ENCODE data around the gene OSBPL7. TPM values are rescaled to one million over a fixed set of nuclear protein-coding genes. Genes with fewer than 3 reads are reported as not detected.

OSBPL7 gene, protein sequence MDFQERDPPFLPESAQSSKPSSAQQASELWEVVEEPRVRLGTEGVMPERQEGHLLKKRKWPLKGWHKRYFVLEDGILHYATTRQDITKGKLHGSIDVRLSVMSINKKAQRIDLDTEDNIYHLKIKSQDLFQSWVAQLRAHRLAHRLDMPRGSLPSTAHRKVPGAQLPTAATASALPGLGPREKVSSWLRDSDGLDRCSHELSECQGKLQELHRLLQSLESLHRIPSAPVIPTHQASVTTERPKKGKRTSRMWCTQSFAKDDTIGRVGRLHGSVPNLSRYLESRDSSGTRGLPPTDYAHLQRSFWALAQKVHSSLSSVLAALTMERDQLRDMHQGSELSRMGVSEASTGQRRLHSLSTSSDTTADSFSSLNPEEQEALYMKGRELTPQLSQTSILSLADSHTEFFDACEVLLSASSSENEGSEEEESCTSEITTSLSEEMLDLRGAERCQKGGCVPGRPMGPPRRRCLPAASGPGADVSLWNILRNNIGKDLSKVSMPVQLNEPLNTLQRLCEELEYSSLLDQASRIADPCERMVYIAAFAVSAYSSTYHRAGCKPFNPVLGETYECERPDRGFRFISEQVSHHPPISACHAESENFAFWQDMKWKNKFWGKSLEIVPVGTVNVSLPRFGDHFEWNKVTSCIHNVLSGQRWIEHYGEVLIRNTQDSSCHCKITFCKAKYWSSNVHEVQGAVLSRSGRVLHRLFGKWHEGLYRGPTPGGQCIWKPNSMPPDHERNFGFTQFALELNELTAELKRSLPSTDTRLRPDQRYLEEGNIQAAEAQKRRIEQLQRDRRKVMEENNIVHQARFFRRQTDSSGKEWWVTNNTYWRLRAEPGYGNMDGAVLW
- total RNA-seq (10 to 100 TPM in 3 of 6 donors, 1 to 10 TPM in 3; 8.4 to 20.2 (median 11.3) TPM), polyA plus RNA-seq (10 to 100 TPM; 23.3 to 34.7 TPM)

DNA sequence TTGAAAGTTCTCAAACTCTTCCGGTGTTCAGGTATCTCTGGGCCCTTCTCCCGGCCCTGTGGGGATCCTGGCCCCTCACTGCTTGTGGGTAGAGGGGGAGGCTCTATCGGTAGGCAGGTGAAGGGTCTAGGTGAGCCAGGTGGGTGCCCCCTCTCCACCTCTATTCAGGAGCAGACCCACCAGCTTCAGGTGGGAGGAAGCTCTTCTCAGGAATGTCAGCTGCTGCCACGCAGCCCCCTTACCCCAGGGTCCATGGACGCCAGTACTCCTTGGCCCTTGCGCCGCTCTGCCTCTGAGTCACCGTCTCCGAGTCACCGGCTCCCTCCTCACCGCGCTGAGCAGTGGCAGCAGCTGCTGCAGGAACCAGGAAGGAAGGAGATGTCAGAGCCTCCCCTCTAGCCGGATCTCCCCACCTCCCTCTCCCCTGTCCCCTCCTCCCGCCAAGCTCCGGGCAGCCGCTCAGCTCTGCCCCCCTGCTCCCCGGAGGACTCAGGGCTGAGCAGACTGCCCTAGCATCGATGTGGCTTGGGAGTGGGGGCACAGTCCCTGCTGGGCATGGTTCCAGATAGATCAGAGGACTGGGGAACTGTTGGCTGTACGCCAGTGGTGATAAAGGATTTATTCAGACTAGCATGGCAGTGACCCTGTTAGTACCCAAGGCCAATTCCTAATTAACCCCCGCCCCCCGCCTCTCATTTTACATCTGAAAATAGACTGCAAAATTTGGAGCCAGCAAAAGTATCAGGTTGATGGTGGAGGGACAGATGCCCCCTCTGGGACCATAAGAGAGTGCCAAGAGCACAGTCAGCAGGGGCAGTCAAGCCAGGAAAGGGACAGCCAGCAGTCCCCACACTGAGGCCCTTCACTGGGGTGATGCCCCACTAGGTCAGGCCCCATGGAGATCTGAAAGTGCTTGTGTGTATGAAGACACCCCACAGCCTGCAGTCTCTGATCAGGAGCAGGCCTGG lies at the start of gene OSBPL7:
TSS of gene OSBPL7 (minus strand) at position 371 of the 968 bp plus-strand sequence. CDS start 1,516 bp downstream, outside the sequence.
- H3K4me3 ChIP-seq = peak within 1 kb of the TSS; percentile 51 to 85 (median 68)
- peaks cover 0 to 14% (median 4%) of the 10 kb centered on the region in 3 donors for H3K4me1 ChIP-seq
- H3K9me3 ChIP-seq = no peaks in the 10 kb centered on the region
- ATAC-seq (peak; percentile 96 to 98 (median 97)), DNase-seq (peak; percentile 85 to 94 (median 88)), FAIRE-seq (no peak)
- H3K36me3 ChIP-seq = peaks cover 0 to 32% (median 29%) of the 10 kb centered on the region in 3 donors
- H3K27ac ChIP-seq = peak within 1 kb of the TSS; percentile 42 to 71 (median 62)
- TF ChIP-seq, protein P1, sequence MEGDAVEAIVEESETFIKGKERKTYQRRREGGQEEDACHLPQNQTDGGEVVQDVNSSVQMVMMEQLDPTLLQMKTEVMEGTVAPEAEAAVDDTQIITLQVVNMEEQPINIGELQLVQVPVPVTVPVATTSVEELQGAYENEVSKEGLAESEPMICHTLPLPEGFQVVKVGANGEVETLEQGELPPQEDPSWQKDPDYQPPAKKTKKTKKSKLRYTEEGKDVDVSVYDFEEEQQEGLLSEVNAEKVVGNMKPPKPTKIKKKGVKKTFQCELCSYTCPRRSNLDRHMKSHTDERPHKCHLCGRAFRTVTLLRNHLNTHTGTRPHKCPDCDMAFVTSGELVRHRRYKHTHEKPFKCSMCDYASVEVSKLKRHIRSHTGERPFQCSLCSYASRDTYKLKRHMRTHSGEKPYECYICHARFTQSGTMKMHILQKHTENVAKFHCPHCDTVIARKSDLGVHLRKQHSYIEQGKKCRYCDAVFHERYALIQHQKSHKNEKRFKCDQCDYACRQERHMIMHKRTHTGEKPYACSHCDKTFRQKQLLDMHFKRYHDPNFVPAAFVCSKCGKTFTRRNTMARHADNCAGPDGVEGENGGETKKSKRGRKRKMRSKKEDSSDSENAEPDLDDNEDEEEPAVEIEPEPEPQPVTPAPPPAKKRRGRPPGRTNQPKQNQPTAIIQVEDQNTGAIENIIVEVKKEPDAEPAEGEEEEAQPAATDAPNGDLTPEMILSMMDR (IDR thresholded peaks at IDR 0.05) = no peak
- no peaks in the 10 kb centered on the region for H3K27me3 ChIP-seq
- intact Hi-C loops (cut with DNase I) = no loop called here
- WGBS, 2 donors = 4 to 5% methylated on average over 21 of the region's 21 CpGs

DNA sequence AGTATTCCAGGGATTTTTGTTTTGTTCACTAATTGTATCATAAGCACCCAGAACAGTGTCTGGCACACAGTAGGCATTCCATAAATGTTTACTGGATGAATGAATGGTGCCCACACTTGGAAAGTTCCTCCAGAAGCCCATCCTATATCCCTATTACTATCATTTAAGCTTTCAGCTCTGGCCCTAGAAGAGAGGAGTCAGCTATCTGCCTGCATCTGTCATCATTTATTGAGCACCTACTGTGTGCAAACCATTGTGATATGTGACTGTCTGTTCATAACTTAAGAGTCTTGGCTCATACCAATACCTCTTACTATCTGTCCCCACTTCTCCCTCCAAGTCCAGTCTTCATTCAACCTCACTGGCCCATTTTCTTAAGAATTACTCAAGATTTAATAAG lies 49.5 kb upstream of the OSBPL7 start:
- Histone ChIP-seq H3K27ac (no peak overlapping the region), H3K4me3 (no peak overlapping the region), H3K27me3 (peaks cover 0 to 5% (median 0%) of the 10 kb centered on the region in 4 donors), H3K4me1 (no peaks in the 10 kb centered on the region), H3K9me3 (no peaks in the 10 kb centered on the region), H3K36me3 (no peaks in the 10 kb centered on the region)
- DNase-seq (no peak), FAIRE-seq (no peak), ATAC-seq (no peak)
- intact Hi-C loops (cut with DNase I) = no loop called here
- TF ChIP-seq, protein P1 (IDR thresholded peaks at IDR 0.05) = no peak

DNA sequence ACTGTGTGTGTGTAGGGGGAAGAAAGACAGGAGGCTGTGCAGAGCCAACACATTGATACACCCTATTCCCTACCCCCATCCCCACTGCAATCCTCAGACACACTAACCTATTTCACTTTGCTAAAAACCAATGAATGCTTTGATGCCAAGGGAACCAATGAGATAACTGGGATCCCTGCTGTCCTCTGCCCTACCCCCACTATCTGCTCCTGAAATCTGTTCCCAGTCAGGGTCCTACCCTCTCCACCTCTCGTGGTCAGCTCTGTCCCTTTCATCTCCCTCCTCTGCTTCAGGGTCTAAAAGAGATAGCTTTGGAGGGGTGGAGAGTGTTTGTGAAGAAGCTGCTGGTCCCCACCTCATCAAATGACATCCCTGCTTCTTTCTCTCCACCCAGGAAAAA lies 48.5 kb upstream of the OSBPL7 start:
- no peak for FAIRE-seq
- Histone ChIP-seq H3K4me3 (no peak overlapping the region), H3K27ac (no peak overlapping the region), H3K36me3 (no peaks in the 10 kb centered on the region), H3K4me1 (no peaks in the 10 kb centered on the region), H3K9me3 (no peaks in the 10 kb centered on the region), H3K27me3 (peaks cover 0 to 5% (median 0%) of the 10 kb centered on the region in 4 donors)
- TF ChIP-seq, protein P1 (IDR thresholded peaks at IDR 0.05) = no peak
- ATAC-seq = no peak
- intact Hi-C loops (cut with DNase I) = no loop called here
- 20 to 25% methylated on average over 1 of the region's 1 CpG for WGBS, 2 donors
- no peak for DNase-seq

DNA sequence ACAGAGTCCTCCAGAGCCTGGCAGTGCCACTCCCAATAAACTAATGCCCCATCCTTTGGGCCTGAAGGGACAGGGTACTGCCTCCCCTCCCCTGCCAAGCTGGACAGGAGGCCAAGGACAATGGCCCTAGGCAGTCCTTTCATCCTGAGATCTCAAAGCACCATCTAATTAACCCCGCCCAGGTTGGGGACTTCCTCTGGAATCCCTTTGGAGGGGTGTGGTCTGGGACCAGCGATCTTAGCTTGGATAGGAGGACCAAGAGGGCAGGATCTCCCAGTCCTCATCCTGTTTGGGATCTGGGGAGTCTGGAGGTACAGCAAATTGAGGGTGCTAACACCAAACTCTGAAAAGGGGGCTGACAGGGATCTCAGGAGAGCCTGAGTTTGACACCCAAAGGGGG lies 47.5 kb upstream of the OSBPL7 start:
- Histone ChIP-seq H3K27ac (no peak overlapping the region), H3K36me3 (no peaks in the 10 kb centered on the region), H3K4me1 (no peaks in the 10 kb centered on the region), H3K27me3 (peaks cover 0 to 5% (median 0%) of the 10 kb centered on the region in 4 donors), H3K4me3 (no peak overlapping the region), H3K9me3 (no peaks in the 10 kb centered on the region)
- ATAC-seq (no peak), DNase-seq (no peak), FAIRE-seq (no peak)
- 20 to 24% methylated on average over 2 of the region's 2 CpGs for WGBS, 2 donors
- intact Hi-C loops (cut with DNase I) = no loop called here
- TF ChIP-seq, protein P1 (IDR thresholded peaks at IDR 0.05) = no peak
